OCI-LY7 (cell line): ENCODE data around the gene CHST11. TPM values are rescaled to one million over a fixed set of nuclear protein-coding genes. Genes with fewer than 3 reads are reported as not detected.

Experiments
- BruUV-seq: library from RNA; stranded (reverse); fragments of 400-500 nt; replicated peaks from 2 replicates; lab custom pipeline; 2021; lab: Mats Ljungman, UMichigan
- CTCF ChIA-PET: fragments of 300-600 bp; sonication (Branson Sonifier 250); formaldehyde crosslinking; loops from one replicate; lab custom pipeline; 2022; ENCODE audit warnings: antibody characterized with exemption; ENCODE audit not compliant: unreplicated experiment; lab: Charles Lee
- POLR2A ChIA-PET: fragments of 300-600 bp; sonication (Branson Sonifier 250); formaldehyde crosslinking; loops from one replicate; lab custom pipeline; 2022; ENCODE audit warnings: antibody characterized with exemption; lab: Charles Lee
- DNase-seq: peaks from one replicate; pipeline ENCODE4 v3.0.0-alpha.2; 2015; ENCODE audit warnings: low spot score
- H2AFZ ChIP-seq: fragments of 200-600 bp; sonication (generic), shearing (Covaris generic); 2 replicates; pipeline ENCODE4 v1.6.1; 2014; ENCODE audit warnings: mild to moderate bottlenecking, antibody characterized with exemption, low read length, moderate library complexity
- H3K27ac ChIP-seq: fragments of 200-600 bp; sonication (generic); 2 replicates; pipeline ENCODE4 v1.5.1; 2014; ENCODE audit warnings: mixed run types, low read depth, mild to moderate bottlenecking, moderate library complexity, low read length, inconsistent platforms; ENCODE audit not compliant: poor library complexity, severe bottlenecking
- H3K36me3 ChIP-seq: fragments of 200-600 bp; sonication (generic); 2 replicates; pipeline ENCODE4 v1.6.1; 2014; ENCODE audit warnings: mild to moderate bottlenecking, antibody characterized with exemption, low read length, moderate library complexity, mixed read lengths; ENCODE audit not compliant: insufficient read depth
- H3K4me1 ChIP-seq: fragments of 200-600 bp; sonication (generic); 2 replicates; pipeline ENCODE4 v1.5.1; 2014; ENCODE audit warnings: mild to moderate bottlenecking, low read length; ENCODE audit not compliant: insufficient read depth, poor library complexity, severe bottlenecking
- H3K4me2 ChIP-seq: fragments of 200-600 bp; sonication (generic); 2 replicates; pipeline ENCODE4 v1.6.1; 2014; ENCODE audit warnings: mild to moderate bottlenecking, low read length
- H3K4me3 ChIP-seq: fragments of 200-600 bp; sonication (generic); 2 replicates; pipeline ENCODE4 v1.5.1; 2014; ENCODE audit warnings: mild to moderate bottlenecking, low read depth, low read length; ENCODE audit not compliant: poor library complexity, severe bottlenecking
- H3K79me2 ChIP-seq: fragments of 200-600 bp; sonication (generic); 2 replicates; pipeline ENCODE4 v1.6.1; 2016; ENCODE audit warnings: low read depth, mild to moderate bottlenecking, low read length, moderate library complexity, mixed read lengths; ENCODE audit not compliant: insufficient read depth
- H3K9me2 ChIP-seq: fragments of 200-600 bp; sonication (generic); 2 replicates; pipeline ENCODE4 v1.6.1; 2016; ENCODE audit warnings: mild to moderate bottlenecking, low read length, mixed read lengths; ENCODE audit not compliant: insufficient read depth
- H3K9me3 ChIP-seq: fragments of 200-600 bp; sonication (generic); 2 replicates; pipeline ENCODE4 v1.6.1; 2014; ENCODE audit warnings: mild to moderate bottlenecking, mixed run types, low read length, mixed read lengths
- H4K20me1 ChIP-seq: fragments of 200-600 bp; sonication (generic); 2 replicates; pipeline ENCODE4 v1.6.1; 2014; ENCODE audit warnings: mild to moderate bottlenecking, antibody characterized with exemption, low read length, moderate library complexity, mixed read lengths; ENCODE audit not compliant: insufficient read depth
- CTCF ChIP-seq: fragments of 200-600 bp; sonication (generic); conservative IDR thresholded peaks from 2 replicates; pipeline ENCODE4 v1.5.1; 2014; ENCODE audit warnings: mild to moderate bottlenecking, antibody characterized with exemption, low read length, moderate library complexity, mixed read lengths
- EZH2phosphoT487 ChIP-seq: fragments of 200-600 bp; sonication (generic); IDR thresholded peaks from 2 replicates; pipeline ENCODE4 v1.6.1; 2018; ENCODE audit warnings: low read depth, borderline replicate concordance, mild to moderate bottlenecking, mixed run types, antibody characterized with exemption, low read length, moderate library complexity, mixed read lengths
- intact Hi-C: fragments of 100-400 bp; cut with micrococcal nuclease; formaldehyde crosslinking; loops from one replicate; pipeline ENCODE4 v1.10.0; 2022; ENCODE audit not compliant: unreplicated experiment
- total RNA-seq, 2 experiments: library from RNA; depleted of rRNA in 1 of 2; stranded (reverse); fragments of >200 nt in 1 of 2; shearing (Covaris generic) in 1 of 2; gene quantifications; 2 replicates each; pipeline ENCODE4 v1.2.3, GENCODE V29; 2014 to 2022

The CHST11 gene
- total RNA-seq, 2 experiments from 2014 or later, result 15.2 to 41.6 TPM

GRCh38 chr12:104439137-104439536 lies 17.6 kb upstream of the CHST11 start:
- TF ChIP-seq EZH2phosphoT487 (no peak), CTCF (no peak)
- no peaks in the 10 kb centered on the region for H3K79me2 ChIP-seq
- no peak overlapping the region for H3K4me2 ChIP-seq
- POLR2A ChIA-PET, result interaction anchor here (0.5 kb wide), 1 partner anchor 413 kb away, joined by 3 read pairs; no protein-coding TSS in a partner anchor
- no peaks in the 10 kb centered on the region for H3K9me3 ChIP-seq
- no peak overlapping the region for H3K4me3 ChIP-seq
- H3K27ac ChIP-seq, result no peak overlapping the region
- no peaks in the 10 kb centered on the region for H3K36me3 ChIP-seq
- CTCF ChIA-PET, result no interaction called here
- H3K4me1 ChIP-seq, result peaks cover 4% of the 10 kb centered on the region
- no peaks in the 10 kb centered on the region for H4K20me1 ChIP-seq
- intact Hi-C loops, result no loop called here
- H3K9me2 ChIP-seq, result no peaks in the 10 kb centered on the region
- no peak overlapping the region for H2AFZ ChIP-seq
- DNase-seq, result no peak
- no TSS peak for BruUV-seq

GRCh38 chr12:104443008-104443407 lies 13.7 kb upstream of the CHST11 start:
- no peak for TF ChIP-seq CTCF
- no peak for TF ChIP-seq EZH2phosphoT487
- no peak overlapping the region for H3K27ac ChIP-seq
- H3K9me3 ChIP-seq, result no peaks in the 10 kb centered on the region
- BruUV-seq, result no TSS peak
- peaks cover 4% of the 10 kb centered on the region for H3K4me1 ChIP-seq
- H3K9me2 ChIP-seq, result no peaks in the 10 kb centered on the region
- no peak overlapping the region for H2AFZ ChIP-seq
- no peak overlapping the region for H3K4me3 ChIP-seq
- H3K36me3 ChIP-seq, result no peaks in the 10 kb centered on the region
- ChIA-PET CTCF (no interaction called here), POLR2A (interaction anchor here (0.6 kb wide), 1 partner anchor 69 kb away, joined by 3 read pairs; no protein-coding TSS in a partner anchor)
- H4K20me1 ChIP-seq, result no peaks in the 10 kb centered on the region
- H3K4me2 ChIP-seq, result no peak overlapping the region
- no peaks in the 10 kb centered on the region for H3K79me2 ChIP-seq
- intact Hi-C loops, result no loop called here
- no peak for DNase-seq

GRCh38 chr12:104446646-104447421 lies 9.9 kb upstream of the CHST11 start:
- H3K4me1 ChIP-seq, result peaks cover 4% of the 10 kb centered on the region
- H4K20me1 ChIP-seq, result no peaks in the 10 kb centered on the region
- H3K36me3 ChIP-seq, result no peaks in the 10 kb centered on the region
- no peak overlapping the region for H2AFZ ChIP-seq
- H3K4me3 ChIP-seq, result no peak overlapping the region
- no peak overlapping the region for H3K27ac ChIP-seq
- H3K9me2 ChIP-seq, result no peaks in the 10 kb centered on the region
- H3K79me2 ChIP-seq, result no peaks in the 10 kb centered on the region
- TF ChIP-seq CTCF, result no peak
- no peak for TF ChIP-seq EZH2phosphoT487
- ChIA-PET POLR2A (no interaction called here), CTCF (no interaction called here)
- peaks cover 13% of the 10 kb centered on the region; the same call in 1 of the 2 replicates for H3K9me3 ChIP-seq
- intact Hi-C loops, result no loop called here
- no peak overlapping the region for H3K4me2 ChIP-seq
- no peak for DNase-seq
- BruUV-seq, result no TSS peak
